ENCODE data around the gene ANKRD36B.
"Not testable (repeated sequence)": the region's sequence is repeated elsewhere in the genome, so short reads cannot be mapped to it uniquely, and the experiment has no call there.

The ANKRD36B gene

DNA sequence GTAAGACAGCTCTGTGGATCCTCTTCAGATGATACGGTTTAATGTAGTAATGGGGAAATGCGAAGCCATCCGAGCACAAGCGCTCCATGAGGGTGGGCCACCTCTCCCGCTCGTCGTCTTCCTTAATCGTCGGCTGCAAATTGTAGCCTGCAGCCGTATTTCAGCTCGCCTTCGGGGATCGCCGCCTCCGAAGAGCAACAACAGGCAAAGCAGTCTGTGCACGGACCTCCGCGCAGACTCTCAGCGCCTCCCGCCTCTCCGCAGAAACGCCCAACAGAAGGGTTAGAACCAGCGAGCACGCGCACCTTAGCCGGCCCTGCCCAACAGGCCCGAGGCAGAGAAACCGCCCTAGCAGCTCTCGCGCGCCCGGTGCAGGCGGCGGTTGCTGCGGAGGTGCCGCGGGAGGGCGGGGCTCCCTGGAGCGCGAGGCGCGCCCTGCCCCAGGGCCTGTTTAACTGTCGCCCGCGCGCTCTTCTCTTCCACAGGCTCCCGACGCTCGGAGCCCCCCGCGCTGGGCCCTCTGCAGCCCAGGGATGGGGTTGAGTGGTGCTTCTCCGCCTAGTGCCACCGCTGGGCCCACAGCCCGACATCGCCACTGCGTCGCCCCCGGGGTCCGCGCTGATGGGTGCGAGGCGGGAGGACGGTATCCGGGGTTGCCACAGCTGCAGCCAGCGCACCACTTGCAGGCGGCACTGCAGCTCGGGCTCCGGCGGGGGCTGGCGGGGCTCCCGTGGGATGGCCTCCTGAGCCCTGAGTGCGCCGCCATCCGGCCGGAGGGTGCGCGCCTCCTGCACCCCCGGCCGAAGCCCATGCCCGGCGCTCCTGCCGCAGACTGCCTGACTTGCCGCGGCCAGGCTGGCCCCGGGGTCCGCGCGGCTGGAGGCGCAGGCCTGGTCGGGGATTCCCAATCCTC lies at the start of gene ANKRD36B:
TSS of gene ANKRD36B (minus strand) at position 280 of the 913 bp plus-strand sequence. CDS start at position 88, 192 bp downstream.
- not testable (repeated sequence) for DNase-seq

DNA sequence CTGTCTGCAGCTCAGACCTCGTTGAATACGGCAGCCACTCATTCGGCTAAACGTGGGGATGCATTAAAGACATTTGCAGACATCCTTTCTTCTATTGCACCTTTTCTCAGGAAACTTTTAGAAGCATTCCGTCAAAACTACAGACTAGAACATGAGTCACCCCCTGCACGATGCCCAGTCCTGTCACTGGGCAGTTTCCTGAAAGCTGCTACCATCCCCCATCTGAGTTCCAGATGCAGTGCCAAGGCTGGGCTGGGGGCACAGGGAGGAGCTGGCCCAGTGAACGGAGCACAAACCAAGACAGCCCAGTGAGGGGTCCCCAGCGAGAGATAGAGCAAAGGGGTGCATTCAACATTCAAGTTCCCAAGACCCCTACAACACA lies 36.4 kb upstream of the ANKRD36B start:
- DNase-seq, result not testable (repeated sequence)

DNA sequence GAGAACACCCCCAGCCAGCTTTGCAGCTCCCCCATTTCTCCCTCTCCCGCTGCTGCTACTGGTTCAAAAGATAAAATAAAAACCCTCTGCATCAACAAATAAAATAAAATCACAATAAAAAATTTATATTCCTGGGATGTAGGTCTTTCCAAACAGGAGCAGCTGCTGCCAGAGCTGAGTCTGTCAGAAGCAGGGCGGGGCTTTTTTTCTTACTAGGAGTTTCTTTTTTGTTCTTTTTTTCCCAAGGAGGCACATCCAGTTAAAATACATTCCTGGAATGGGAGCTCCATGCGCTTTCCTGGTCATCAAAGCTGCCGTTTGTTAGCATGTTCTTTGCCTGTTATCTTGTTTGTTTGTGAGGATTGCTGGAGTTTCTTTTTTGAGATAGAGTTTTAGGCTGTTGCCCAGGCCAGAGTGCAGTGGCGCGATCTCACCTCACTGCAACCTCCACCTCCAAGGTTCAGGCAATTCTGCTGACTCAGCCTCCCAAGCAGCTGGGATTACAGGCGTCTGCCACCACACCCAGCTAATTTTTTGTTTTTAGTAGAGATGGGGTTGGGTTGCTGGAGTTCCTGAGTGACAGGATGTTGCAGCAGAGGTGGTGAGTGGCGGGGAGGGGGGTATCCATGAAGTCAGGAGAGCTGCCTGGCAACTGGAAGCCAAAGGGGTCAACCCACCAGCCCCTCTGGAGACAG lies 35.8 kb upstream of the ANKRD36B start:
- DNase-seq, result not testable (repeated sequence)

GRCh38 chr2:97622976-97623375 lies 33.3 kb upstream of the ANKRD36B start:
- DNase-seq, result not testable (repeated sequence)

GRCh38 chr2:97620492-97620891 lies 30.8 kb upstream of the ANKRD36B start:
- not testable (repeated sequence) for DNase-seq

GRCh38 chr2:97618939-97619827 lies 29.5 kb upstream of the ANKRD36B start:
- peak in 1 of 56 donors; percentile 5 for DNase-seq

- peak in 1 of 56 donors; percentile 8 for DNase-seq
Observed at GRCh38 chr2:97617911-97618310, 28.2 kb upstream of the ANKRD36B start.

- not testable (repeated sequence) for DNase-seq
Observed at GRCh38 chr2:97615746-97616145, 26.1 kb upstream of the ANKRD36B start.

GRCh38 chr2:97611895-97612294 lies 22.2 kb upstream of the ANKRD36B start:
- not testable (repeated sequence) for DNase-seq

DNA sequence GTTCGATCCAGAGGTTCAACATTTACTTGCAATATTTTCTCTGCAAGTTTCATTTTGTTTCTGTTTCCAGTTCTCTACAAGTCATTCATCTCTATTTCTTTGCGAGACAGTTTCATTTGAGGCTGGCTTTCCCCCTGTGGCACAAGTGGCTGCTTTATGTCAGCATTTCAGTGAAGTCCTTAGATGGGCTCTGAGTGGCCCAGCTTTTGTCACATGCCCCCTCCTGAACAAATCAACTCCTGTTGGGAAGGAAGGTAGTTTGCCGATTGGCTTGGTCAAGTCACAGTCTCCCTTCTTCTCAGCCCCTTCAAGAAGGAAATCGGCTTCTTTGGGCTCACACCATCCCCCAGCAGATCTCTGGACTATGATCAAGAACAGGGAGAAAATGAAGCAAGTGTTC lies 19.1 kb upstream of the ANKRD36B start:
- DNase-seq, result not testable (repeated sequence)

GRCh38 chr2:97605524-97606339 lies 16.1 kb upstream of the ANKRD36B start:
- not testable (repeated sequence) for DNase-seq

GRCh38 chr2:97605109-97605508 lies 15.4 kb upstream of the ANKRD36B start:
- DNase-seq, result not testable (repeated sequence)

DNA sequence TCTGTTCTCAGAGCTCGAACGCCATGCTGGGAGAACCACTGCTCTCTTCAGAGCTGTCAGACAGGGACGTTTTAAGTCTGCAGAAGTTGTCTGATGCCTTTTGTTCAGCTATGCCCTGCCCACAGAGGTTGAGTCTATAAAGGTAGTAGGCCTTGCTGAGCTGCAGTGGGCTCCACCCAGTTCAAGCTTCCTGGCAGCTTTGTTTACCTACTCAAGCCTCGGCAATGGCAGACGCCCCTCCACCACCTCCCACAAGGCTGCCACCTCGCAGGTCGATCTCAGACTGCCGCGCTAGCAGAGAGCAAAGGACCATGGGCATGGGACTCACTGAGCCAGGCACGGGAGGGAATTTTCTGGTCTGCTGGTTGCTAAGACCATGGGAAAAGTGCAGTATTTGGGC lies 11.9 kb upstream of the ANKRD36B start:
- not testable (repeated sequence) for DNase-seq

- DNase-seq, result not testable (repeated sequence)
Observed at GRCh38 chr2:97596180-97596579, 6.5 kb upstream of the ANKRD36B start.

GRCh38 chr2:97593520-97593919 lies 3.8 kb upstream of the ANKRD36B start:
- not testable (repeated sequence) for DNase-seq

DNA sequence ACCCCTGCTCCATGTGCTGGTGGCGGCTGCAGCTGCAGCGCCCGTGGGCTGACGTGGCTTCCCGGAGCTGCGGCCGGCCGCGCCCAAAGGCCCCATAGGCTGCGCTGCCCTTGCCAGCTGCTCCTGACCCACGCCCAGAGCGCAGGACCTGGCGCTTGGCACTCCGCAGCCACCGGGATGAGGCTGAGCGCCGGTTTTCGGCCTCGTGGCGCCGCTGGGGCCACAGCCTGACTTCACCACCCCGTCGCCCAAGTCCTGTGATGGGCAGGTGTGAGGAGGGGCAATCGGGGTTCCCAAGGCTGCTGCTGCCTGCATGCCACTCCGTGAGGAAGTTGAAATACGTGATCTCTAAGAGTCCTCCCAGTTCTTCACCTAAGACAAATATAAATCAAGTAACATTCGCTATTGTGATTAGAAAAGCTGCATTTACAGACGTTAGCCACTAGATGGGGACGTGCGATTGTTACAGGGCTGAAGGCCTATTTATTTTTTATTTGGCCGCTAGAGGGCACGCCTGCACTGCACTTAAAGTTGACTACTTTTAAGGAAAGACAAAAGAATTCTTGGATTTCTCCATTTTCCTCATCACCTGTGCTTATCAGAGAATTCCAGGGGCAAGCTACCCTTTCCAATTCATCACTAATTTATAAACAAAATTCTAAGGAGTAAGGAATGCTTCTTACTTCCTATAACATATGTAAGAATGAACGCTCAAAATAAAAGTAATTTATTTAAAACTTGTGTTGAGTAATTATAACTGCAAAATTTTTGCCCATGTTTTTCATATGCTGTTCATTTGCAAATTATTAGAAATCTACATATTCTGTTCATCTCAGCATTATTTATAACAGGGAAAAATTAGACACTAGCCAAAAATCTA lies 1.1 kb upstream of the ANKRD36B start:
- DNase-seq, result not testable (repeated sequence)

DNA sequence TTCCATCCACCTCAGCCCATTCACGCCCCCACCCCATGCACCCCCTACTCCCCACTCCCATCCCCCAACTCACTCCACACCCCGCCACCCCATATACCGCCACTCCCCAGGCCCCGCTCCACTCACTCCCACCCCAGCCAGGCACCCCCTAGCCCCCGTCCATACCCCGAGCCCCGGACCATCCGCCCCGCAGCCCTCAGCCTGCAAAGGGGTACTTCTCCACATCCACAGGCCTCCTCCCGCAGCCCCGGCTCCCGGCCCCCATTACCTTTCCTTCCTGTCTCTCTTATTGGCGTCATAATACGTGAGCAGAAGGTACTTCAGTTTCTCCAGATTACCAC lies 450 bp downstream of the ANKRD36B start:
- not testable (repeated sequence) for DNase-seq

- not testable (repeated sequence) for DNase-seq
Observed at GRCh38 chr2:97565674-97566073, 24.0 kb downstream of the ANKRD36B start.

DNA sequence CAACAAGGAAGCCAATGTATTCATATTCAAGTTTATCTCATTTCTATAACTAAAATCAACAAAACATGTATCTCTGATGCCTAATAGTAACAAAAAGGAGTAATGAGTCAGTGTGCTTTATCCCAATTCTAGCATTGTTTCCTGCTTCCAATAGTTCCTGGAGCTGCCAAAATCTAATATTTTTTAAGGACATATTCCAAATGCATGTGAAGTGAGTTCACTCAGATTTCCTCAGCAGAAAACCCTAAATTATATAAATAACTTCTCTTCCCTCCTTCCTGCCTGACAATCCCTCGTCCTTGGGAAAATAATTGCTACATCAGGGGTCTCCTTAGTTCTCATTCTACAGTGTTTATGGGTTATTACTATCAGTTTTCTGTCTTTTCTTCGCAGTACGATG lies 37.3 kb downstream of the ANKRD36B start:
- DNase-seq, result not testable (repeated sequence)

Measured in nucleus accumbens (tissue), 56 donors.